SK-N-SH treated with all-trans-retinoic acid at 6 μM for 48 hours (cell line): ENCODE data around the gene PSMD8.

Source experiments
- ARNTL ChIP-seq: fragments of 450-650 bp; formaldehyde crosslinking; IDR thresholded peaks from 2 replicates; pipeline ENCODE4 v1.5.0; 2020; ENCODE audit warnings: low read depth, mild to moderate bottlenecking, moderate library complexity, borderline replicate concordance
- CSDC2 ChIP-seq: fragments of 250-450 bp; sonication (Bioruptor Pico); IDR thresholded peaks from 2 replicates; pipeline ENCODE4 v1.5.0; 2020; ENCODE audit warnings: mild to moderate bottlenecking, moderate library complexity
- CSRNP3 ChIP-seq: fragments of 250-450 bp; sonication (Bioruptor Pico); IDR thresholded peaks from 2 replicates; pipeline ENCODE4 v1.5.1; 2021; ENCODE audit warnings: mild to moderate bottlenecking, moderate library complexity
- GLIS3 ChIP-seq: fragments of 250-450 bp; sonication (Bioruptor Pico); IDR thresholded peaks from 2 replicates; pipeline ENCODE4 v1.5.0; 2020; ENCODE audit warnings: mild to moderate bottlenecking, moderate library complexity
- PATZ1 ChIP-seq: fragments of 250-450 bp; sonication (Bioruptor Pico); IDR thresholded peaks from 2 replicates; pipeline ENCODE4 v1.8.0; 2020; ENCODE audit warnings: mild to moderate bottlenecking, moderate library complexity, borderline replicate concordance
- PPARA ChIP-seq: fragments of 250-450 bp; sonication (Bioruptor Pico); IDR thresholded peaks from 2 replicates; pipeline ENCODE4 v1.5.0; 2020; ENCODE audit warnings: mild to moderate bottlenecking, borderline replicate concordance
- RARB ChIP-seq: fragments of 250-450 bp; sonication (Bioruptor Pico); IDR thresholded peaks from 2 replicates; pipeline ENCODE4 v1.8.0; 2021; ENCODE audit warnings: mild to moderate bottlenecking, moderate library complexity
- TCF4 ChIP-seq: fragments of 250-450 bp; sonication (Bioruptor Pico); IDR thresholded peaks from 2 replicates; pipeline ENCODE4 v1.8.0; 2021; ENCODE audit warnings: mild to moderate bottlenecking, moderate library complexity, borderline replicate concordance
- TOX ChIP-seq: fragments of 250-450 bp; sonication (Bioruptor Pico); IDR thresholded peaks from 2 replicates; pipeline ENCODE4 v1.8.0; 2021; ENCODE audit warnings: mild to moderate bottlenecking, moderate library complexity, borderline replicate concordance
- TSHZ2 ChIP-seq: fragments of 250-450 bp; sonication (Bioruptor Pico); IDR thresholded peaks from 2 replicates; pipeline ENCODE4 v1.5.0; 2020; ENCODE audit warnings: mild to moderate bottlenecking, moderate library complexity
- ZNF565 ChIP-seq: fragments of 450-650 bp; formaldehyde crosslinking; conservative IDR thresholded peaks from 2 replicates; pipeline ENCODE4 v1.5.0; 2020; ENCODE audit warnings: low read depth, mild to moderate bottlenecking, moderate library complexity
- ZNF70 ChIP-seq: fragments of 450-650 bp; formaldehyde crosslinking; IDR thresholded peaks from 2 replicates; pipeline ENCODE4 v1.5.0; 2020; ENCODE audit warnings: mild to moderate bottlenecking, moderate library complexity
- ZNF8 ChIP-seq: fragments of 450-650 bp; formaldehyde crosslinking; IDR thresholded peaks from 2 replicates; pipeline ENCODE4 v1.5.0; 2020; ENCODE audit warnings: mild to moderate bottlenecking, moderate library complexity

GRCh38 chr19:38430931-38431330 lies 56.6 kb downstream of the PSMD8 start:
- no peak for TF ChIP-seq PATZ1 (CRISPR knock-in tag)
- TF ChIP-seq TOX (CRISPR knock-in tag): no peak
- no peak for TF ChIP-seq RARB
- TF ChIP-seq PPARA (CRISPR knock-in tag): no peak
- TF ChIP-seq GLIS3: no peak
- TF ChIP-seq ZNF565: no peak
- TF ChIP-seq TSHZ2 (CRISPR knock-in tag): no peak
- no peak for TF ChIP-seq ZNF70 (CRISPR knock-in tag)
- no peak for TF ChIP-seq CSRNP3
- TF ChIP-seq CSDC2 (CRISPR knock-in tag): no peak
- TF ChIP-seq ARNTL (CRISPR knock-in tag): no peak
- TF ChIP-seq TCF4 (CRISPR knock-in tag): no peak
- no peak for TF ChIP-seq ZNF8 (CRISPR knock-in tag)
